Upper lobe of left lung (tissue), 6 donors: Measurements from ENCODE around the gene MRPL34. TPM values are rescaled to one million over a fixed set of nuclear protein-coding genes. Genes with fewer than 3 reads are reported as not detected.
A peak's percentile ranks its signal among the peaks of the same experiment; 100 is the strongest.

Experiments
- ATAC-seq, 2 donors: fragments of 200-7000 bp; cut with Tn5 transposase; one replicate each; pipeline ENCODE4 v1.9.1; 2022; ENCODE audit warnings: mild to moderate bottlenecking in 2 of 2, moderate library complexity in 2 of 2; ENCODE audit not compliant: low FRiP score in 2 of 2
- DNase-seq, 2 donors: peaks; one replicate each; pipeline ENCODE4 v3.0.0-alpha.2; 2019 to 2020
- H3K27ac ChIP-seq, 4 donors: fragments of 200-600 bp; sonication (generic); one replicate each; pipeline ENCODE4 v1.5.1; 2016 to 2019
- H3K27me3 ChIP-seq, 4 donors: fragments of 200-600 bp; sonication (generic); one replicate each; pipeline ENCODE4 v1.5.1; 2017 to 2019
- H3K36me3 ChIP-seq, 4 donors: fragments of 200-600 bp; sonication (generic); one replicate each; pipeline ENCODE4 v1.5.1; 2016 to 2019
- H3K4me1 ChIP-seq, 4 donors: fragments of 200-600 bp; sonication (generic); one replicate each; pipeline ENCODE4 v1.5.1; 2018 to 2019
- H3K4me3 ChIP-seq, 4 donors: fragments of 200-600 bp; sonication (generic); one replicate each; pipeline ENCODE4 v1.5.1; 2017 to 2019; ENCODE audit warnings: mild to moderate bottlenecking in 2 of 4, moderate library complexity in 1 of 4
- H3K9me3 ChIP-seq, 4 donors: fragments of 200-600 bp; sonication (generic); one replicate each; pipeline ENCODE4 v1.5.1; 2018 to 2019
- EP300 ChIP-seq, 4 donors: sonication (generic); formaldehyde crosslinking; IDR thresholded peaks; one replicate each; pipeline ENCODE4 v1.5.1; 2017; ENCODE audit warnings: antibody characterized with exemption in 4 of 4, control low read depth in 2 of 4
- POLR2A ChIP-seq, 4 donors: fragments of 450-650 bp; IDR thresholded peaks; one replicate each; pipeline ENCODE4 v1.5.1; 2016 to 2017; ENCODE audit warnings: antibody characterized with exemption in 4 of 4, mild to moderate bottlenecking in 2 of 4
- POLR2AphosphoS5 ChIP-seq, 2 donors: sonication (generic); formaldehyde crosslinking; IDR thresholded peaks; one replicate each; pipeline ENCODE4 v1.5.1; 2017; ENCODE audit warnings: antibody characterized with exemption in 2 of 2
- WGBS, 2 donors: methylation state at CpG; one replicate each; pipeline ENCODE4 v1.1.5; 2017 to 2018; 5-methylcytosine and 5-hydroxymethylcytosine counted together
- total RNA-seq, 6 donors: library from RNA; depleted of rRNA in 4 of 6; stranded (reverse); fragments of >200 nt in 4 of 6; gene quantifications; one replicate each; pipeline versions ENCODE4 v1.1.0 to v1.2.1, GENCODE V29; 2016 to 2021
- TF ChIP-seq, protein P1 (sequence below), 6 experiments: fragments of 450-650 bp in 4 of 6; fragments of 200-600 bp in 2 of 6; sonication (generic) in 2 of 6; IDR thresholded peaks; one replicate each; pipeline ENCODE4 v1.5.1; 2016 to 2019; ENCODE audit warnings: antibody characterized with exemption in 6 of 6
- donor health status: DM: no; HTN: no; CAD: no; lungs with moderate emphysema.
- donor health status: DM: no; HTN: yes; CAD: no; lungs with severe emphysema.

Gene MRPL34
- total RNA-seq, 6 donors from 2014 or later: 98.3 to 176 (median 122) TPM

DNA sequence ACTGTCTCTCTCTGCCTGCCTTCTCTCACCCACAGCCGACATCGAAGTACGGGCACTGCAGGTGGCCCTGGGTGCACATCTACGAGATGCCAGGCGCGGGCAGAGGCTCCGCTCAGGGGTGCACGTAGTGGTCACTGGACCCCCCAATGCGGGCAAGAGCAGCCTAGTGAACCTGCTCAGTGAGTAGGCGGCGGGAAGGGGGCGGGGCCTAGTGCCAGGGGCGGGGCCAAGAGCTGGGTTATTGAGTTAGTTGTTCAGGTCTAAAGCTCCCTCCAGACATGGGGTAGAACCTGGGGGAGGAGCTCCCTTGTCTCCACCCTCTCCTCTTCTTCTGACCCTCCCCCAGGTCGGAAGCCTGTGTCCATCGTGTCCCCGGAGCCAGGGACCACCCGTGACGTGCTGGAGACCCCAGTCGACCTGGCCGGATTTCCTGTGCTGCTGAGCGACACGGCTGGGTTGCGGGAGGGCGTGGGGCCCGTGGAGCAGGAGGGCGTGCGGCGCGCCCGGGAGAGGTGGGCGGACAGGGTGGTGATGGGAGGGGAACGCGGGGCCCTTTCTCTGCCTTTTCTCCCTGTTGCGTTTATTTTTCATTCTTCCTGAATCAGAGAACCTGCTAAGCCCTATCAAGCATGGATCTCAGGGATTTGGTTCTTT lies 33.5 kb downstream of the MRPL34 start:
- Histone ChIP-seq H3K27ac (no peak overlapping the region), H3K27me3 (no peaks in the 10 kb centered on the region), H3K9me3 (no peaks in the 10 kb centered on the region), H3K36me3 (peaks cover 0 to 10% (median 4%) of the 10 kb centered on the region in 4 donors), H3K4me1 (peaks cover 22 to 34% (median 24%) of the 10 kb centered on the region in 4 donors), H3K4me3 (no peak overlapping the region)
- ATAC-seq (no peak), DNase-seq (peak in 1 of 2 donors; percentile 89)
- 94 to 98% methylated on average over 26 to 34 of the region's 34 CpGs for WGBS, 2 donors
- TF ChIP-seq POLR2A (IDR thresholded peaks at IDR 0.05): no peak
- TF ChIP-seq, protein P1, sequence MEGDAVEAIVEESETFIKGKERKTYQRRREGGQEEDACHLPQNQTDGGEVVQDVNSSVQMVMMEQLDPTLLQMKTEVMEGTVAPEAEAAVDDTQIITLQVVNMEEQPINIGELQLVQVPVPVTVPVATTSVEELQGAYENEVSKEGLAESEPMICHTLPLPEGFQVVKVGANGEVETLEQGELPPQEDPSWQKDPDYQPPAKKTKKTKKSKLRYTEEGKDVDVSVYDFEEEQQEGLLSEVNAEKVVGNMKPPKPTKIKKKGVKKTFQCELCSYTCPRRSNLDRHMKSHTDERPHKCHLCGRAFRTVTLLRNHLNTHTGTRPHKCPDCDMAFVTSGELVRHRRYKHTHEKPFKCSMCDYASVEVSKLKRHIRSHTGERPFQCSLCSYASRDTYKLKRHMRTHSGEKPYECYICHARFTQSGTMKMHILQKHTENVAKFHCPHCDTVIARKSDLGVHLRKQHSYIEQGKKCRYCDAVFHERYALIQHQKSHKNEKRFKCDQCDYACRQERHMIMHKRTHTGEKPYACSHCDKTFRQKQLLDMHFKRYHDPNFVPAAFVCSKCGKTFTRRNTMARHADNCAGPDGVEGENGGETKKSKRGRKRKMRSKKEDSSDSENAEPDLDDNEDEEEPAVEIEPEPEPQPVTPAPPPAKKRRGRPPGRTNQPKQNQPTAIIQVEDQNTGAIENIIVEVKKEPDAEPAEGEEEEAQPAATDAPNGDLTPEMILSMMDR (IDR thresholded peaks at IDR 0.05): no peak
- no peak for TF ChIP-seq EP300 (IDR thresholded peaks at IDR 0.05)
- no peak for TF ChIP-seq POLR2AphosphoS5 (IDR thresholded peaks at IDR 0.05)

DNA sequence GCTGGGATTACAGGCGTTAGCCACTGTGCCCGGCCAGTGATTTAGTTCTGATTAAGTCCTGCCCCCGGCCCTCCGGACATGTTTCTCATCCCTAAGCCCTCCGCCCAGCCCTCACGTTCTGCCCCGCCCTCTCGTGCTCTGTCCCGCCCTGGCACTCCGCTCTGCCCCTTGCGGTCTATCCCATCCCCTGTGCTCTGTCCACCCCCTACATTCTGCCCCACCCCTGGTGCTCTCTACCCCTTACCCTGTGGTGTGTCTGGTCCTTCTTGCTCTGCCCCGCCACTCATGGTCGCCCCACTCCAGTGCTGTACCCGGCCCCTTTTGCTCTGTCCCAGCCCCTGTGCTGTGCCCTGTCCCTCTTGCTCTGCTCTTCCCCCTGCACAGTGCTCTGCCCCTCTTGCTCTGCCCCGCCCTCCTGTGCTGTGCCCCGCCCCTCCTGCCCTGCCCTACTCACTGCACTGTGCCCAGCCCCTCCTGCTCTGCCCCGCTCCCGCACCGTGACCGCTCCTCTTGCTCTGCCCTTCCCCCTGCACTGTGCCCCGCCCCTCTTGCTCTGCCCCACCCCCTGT lies 34.7 kb downstream of the MRPL34 start:
- H3K4me1 ChIP-seq: peaks cover 16 to 25% (median 17%) of the 10 kb centered on the region in 4 donors
- H3K27me3 ChIP-seq: no peaks in the 10 kb centered on the region
- ATAC-seq: no peak
- no peaks in the 10 kb centered on the region for H3K9me3 ChIP-seq
- no peak overlapping the region for H3K27ac ChIP-seq
- no peak overlapping the region for H3K4me3 ChIP-seq
- TF ChIP-seq POLR2AphosphoS5 (IDR thresholded peaks at IDR 0.05) (no peak), POLR2A (IDR thresholded peaks at IDR 0.05) (no peak), EP300 (IDR thresholded peaks at IDR 0.05) (no peak)
- TF ChIP-seq, protein P1 (IDR thresholded peaks at IDR 0.05): no peak
- peak in 1 of 2 donors; percentile 84 for DNase-seq
- WGBS, 2 donors: 83 to 84% methylated on average over 20 to 21 of the region's 21 CpGs
- H3K36me3 ChIP-seq: peaks cover 0 to 10% (median 4%) of the 10 kb centered on the region in 4 donors

DNA sequence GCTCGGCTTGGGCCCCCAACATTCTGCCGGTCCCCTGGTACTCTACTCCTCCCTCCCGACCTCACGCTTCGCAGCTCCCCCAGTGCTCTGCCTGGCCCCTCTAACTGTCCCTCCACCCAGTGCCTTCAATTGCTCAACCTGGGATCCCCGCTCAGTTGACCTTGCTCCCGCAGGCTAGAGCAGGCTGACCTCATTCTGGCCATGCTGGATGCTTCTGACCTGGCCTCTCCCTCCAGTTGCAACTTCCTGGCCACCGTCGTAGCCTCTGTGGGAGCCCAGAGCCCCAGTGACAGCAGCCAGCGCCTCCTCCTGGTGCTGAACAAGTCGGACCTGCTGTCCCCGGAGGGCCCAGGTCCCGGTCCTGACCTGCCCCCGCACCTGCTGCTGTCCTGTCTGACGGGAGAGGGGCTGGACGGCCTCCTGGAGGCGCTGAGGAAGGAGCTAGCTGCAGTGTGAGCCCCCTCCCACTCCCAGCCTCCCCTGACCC lies 35.2 kb downstream of the MRPL34 start:
- 78 to 87% methylated on average over 10 to 13 of the region's 17 CpGs for WGBS, 2 donors
- DNase-seq (peak in 1 of 2 donors; percentile 60), ATAC-seq (no peak)
- Histone ChIP-seq H3K27ac (no peak overlapping the region), H3K9me3 (no peaks in the 10 kb centered on the region), H3K27me3 (no peaks in the 10 kb centered on the region), H3K4me3 (no peak overlapping the region), H3K4me1 (peaks cover 12 to 20% (median 13%) of the 10 kb centered on the region in 4 donors), H3K36me3 (peaks cover 0 to 10% (median 4%) of the 10 kb centered on the region in 4 donors)
- TF ChIP-seq, protein P1 (IDR thresholded peaks at IDR 0.05): no peak
- TF ChIP-seq EP300 (IDR thresholded peaks at IDR 0.05): no peak
- TF ChIP-seq POLR2AphosphoS5 (IDR thresholded peaks at IDR 0.05): no peak
- TF ChIP-seq POLR2A (IDR thresholded peaks at IDR 0.05): no peak

DNA sequence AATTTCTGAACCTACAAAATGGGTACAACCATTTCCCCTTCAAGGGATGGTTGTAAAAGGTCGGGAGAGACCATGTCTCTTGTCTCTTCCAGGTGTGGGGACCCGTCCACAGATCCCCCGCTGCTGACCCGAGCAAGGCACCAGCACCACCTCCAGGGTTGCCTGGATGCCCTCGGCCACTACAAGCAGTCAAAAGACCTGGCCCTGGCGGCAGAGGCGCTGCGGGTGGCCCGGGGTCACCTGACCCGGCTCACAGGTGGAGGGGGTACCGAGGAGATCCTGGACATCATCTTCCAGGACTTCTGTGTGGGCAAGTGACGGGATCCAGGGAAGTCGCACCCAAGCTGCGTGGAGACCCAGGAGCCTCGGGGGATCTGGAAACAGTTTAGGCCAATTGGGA lies 35.7 kb downstream of the MRPL34 start:
- TF ChIP-seq POLR2AphosphoS5 (IDR thresholded peaks at IDR 0.05): no peak
- TF ChIP-seq POLR2A (IDR thresholded peaks at IDR 0.05): no peak
- no peak for TF ChIP-seq EP300 (IDR thresholded peaks at IDR 0.05)
- TF ChIP-seq, protein P1 (IDR thresholded peaks at IDR 0.05): no peak
- peak in 1 of 2 donors; percentile 64 for DNase-seq
- no peak overlapping the region for H3K27ac ChIP-seq
- H3K4me1 ChIP-seq: peaks cover 8 to 20% (median 18%) of the 10 kb centered on the region in 4 donors
- H3K36me3 ChIP-seq: peaks cover 0 to 10% (median 4%) of the 10 kb centered on the region in 4 donors
- 94 to 96% methylated on average over 14 to 15 of the region's 15 CpGs for WGBS, 2 donors
- H3K9me3 ChIP-seq: no peaks in the 10 kb centered on the region
- no peak overlapping the region for H3K4me3 ChIP-seq
- no peak for ATAC-seq
- no peaks in the 10 kb centered on the region for H3K27me3 ChIP-seq
